ENCODE data around the gene RNF169.

Gene RNF169

GRCh38 chr11:74853223-74853622, 104.6 kb downstream of the RNF169 start:
- DNase-seq = no peak
- intact Hi-C loops (cut with DNase I) = no loop called here

GRCh38 chr11:74860743-74861142, 112.1 kb downstream of the RNF169 start:
- no peak for DNase-seq
- intact Hi-C loops (cut with DNase I) = no loop called here

DNA sequence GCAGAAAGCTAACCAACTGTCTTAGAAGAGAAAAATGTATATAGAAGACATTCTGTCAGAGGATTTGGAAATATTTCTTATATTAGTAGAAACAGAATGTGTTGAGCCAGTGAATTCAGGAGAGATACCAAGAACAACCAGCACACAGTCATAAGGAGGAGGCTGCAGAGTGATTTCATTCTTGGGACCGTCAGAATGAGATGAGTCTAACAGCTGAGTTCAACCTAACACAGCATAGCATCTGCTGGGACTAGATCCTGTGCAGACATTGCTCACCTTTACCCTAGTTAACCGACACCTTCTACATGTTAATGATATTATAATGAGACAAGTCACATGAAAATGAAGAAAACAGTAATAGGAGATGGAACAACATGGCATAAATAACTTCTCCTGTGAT, 114.8 kb downstream of the RNF169 start:
- DNase-seq = no peak
- intact Hi-C loops (cut with DNase I) = no loop called here

- intact Hi-C loops (cut with DNase I) = no loop called here
- DNase-seq = no peak
Observed at GRCh38 chr11:74866557-74866956, 117.9 kb downstream of the RNF169 start.

DNA sequence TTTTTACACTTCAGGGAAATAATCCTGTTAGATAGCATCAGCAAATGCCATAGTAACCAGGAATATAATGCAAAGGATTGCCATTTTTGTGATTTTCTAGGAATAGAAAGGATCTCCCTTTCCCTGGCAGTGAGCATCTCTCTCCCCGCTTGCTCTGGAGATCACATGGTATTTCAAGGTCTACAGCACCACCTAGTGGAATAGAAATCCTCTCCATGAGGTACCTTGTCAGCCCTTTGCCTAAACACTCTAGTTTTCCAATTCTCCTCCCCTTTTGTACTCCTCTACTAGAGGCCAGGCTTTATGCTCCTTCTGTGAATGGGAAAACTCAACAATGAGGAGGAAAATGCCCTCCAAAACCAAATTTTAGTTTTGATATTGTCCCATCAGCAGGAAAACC, 121.8 kb downstream of the RNF169 start:
- intact Hi-C loops (cut with DNase I) = no loop called here
- DNase-seq = no peak

DNA sequence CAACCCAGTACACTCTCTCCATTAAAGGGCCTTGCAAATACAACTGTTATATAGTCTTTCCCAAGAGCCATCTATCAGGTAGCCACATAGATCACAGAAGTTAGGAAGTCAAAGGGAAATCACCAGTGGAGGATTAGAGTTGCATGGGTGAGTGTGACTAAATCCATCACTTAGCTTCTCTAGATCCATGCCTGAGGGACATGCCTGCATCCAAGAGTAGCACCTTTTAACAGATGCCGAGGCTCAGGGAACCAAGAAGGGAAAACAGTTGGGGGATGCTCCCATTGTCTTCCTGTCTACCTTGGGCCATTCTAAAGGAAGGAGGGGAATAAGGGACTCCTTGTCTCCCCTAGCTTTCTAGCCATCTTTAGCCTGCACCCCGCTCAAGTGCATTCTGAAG, 122.4 kb downstream of the RNF169 start:
- intact Hi-C loops (cut with DNase I) = no loop called here
- no peak for DNase-seq

GRCh38 chr11:74877132-74877531, 128.5 kb downstream of the RNF169 start:
- intact Hi-C loops (cut with DNase I) = no loop called here
- no peak for DNase-seq
